GM12878 (cell line): Measurements from ENCODE around the gene TMEM266. TPM values are rescaled to one million over a fixed set of nuclear protein-coding genes. Genes with fewer than 3 reads are reported as not detected.

Experiments
- ATAC-seq: fragments of 200-7000 bp; cut with Tn5 transposase; 3 replicates; pipeline ENCODE4 v1.9.1; 2020; ENCODE audit warnings: mild to moderate bottlenecking, moderate library complexity
- BruUV-seq: library from RNA; stranded (reverse); fragments of 400-500 nt; replicated peaks from 2 replicates; lab custom pipeline; 2021; lab: Mats Ljungman, UMichigan
- CTCF ChIA-PET: fragments of 300-600 bp; sonication (Branson Sonifier 250); formaldehyde crosslinking; extraction: SDS; loops from one replicate; lab custom pipeline; 2021; ENCODE audit warnings: inconsistent platforms; lab: Yijun Ruan, JAX
- POLR2A ChIA-PET: fragments of 350-600 bp; formaldehyde crosslinking; extraction: SDS; loops from one replicate; lab custom pipeline; 2021; ENCODE audit warnings: inconsistent platforms; lab: Charles Lee
- RAD21 ChIA-PET: fragments of 300-600 bp; sonication (Branson Sonifier 250); formaldehyde crosslinking; loops from one replicate; lab custom pipeline; 2023; ENCODE audit warnings: antibody characterized with exemption; ENCODE audit not compliant: unreplicated experiment; lab: Charles Lee
- SMC1A ChIA-PET: fragments of 300-600 bp; sonication (Branson Sonifier 250); formaldehyde crosslinking; loops from one replicate; lab custom pipeline; 2023; ENCODE audit not compliant: unreplicated experiment, uncharacterized antibody; lab: Charles Lee
- DNase-seq: peaks from one replicate; pipeline ENCODE4 v3.0.0-alpha.2; 2011; ENCODE audit warnings: low read depth, low spot score
- FAIRE-seq: peaks from 3 replicates; lab custom pipeline; 2011; peaks lifted over from hg19 to GRCh38; lab: Jason Lieb, UNC
- H2AFZ ChIP-seq: 2 replicates; pipeline ENCODE4 v1.6.0; 2011; ENCODE audit warnings: low read depth, low read length, control low read depth; ENCODE audit not compliant: control insufficient read depth
- H3K27ac ChIP-seq: 2 replicates; pipeline ENCODE4 v1.5.1; 2011; ENCODE audit warnings: control low read depth; ENCODE audit not compliant: control insufficient read depth, insufficient read depth
- H3K27me3 ChIP-seq, 2 experiments: replicated peaks in 1 of 2; 2 replicates each; pipeline versions ENCODE4 v1.6.0 to v1.6.1; 2011; ENCODE audit warnings: low read length in 1 of 2; ENCODE audit not compliant: control insufficient read depth in 2 of 2, insufficient read depth in 2 of 2
- H3K36me3 ChIP-seq, 2 experiments: 2 replicates each; pipeline ENCODE4 v1.5.1; 2011; ENCODE audit warnings: low read length in 1 of 2; ENCODE audit not compliant: control insufficient read depth in 2 of 2, insufficient read depth in 2 of 2
- H3K4me1 ChIP-seq: 2 replicates; pipeline ENCODE4 v1.6.1; 2011; ENCODE audit warnings: mild to moderate bottlenecking, low read length, moderate library complexity, mixed read lengths; ENCODE audit not compliant: control insufficient read depth, insufficient read depth
- H3K4me2 ChIP-seq: 2 replicates; pipeline ENCODE4 v1.6.0; 2011; ENCODE audit warnings: control low read depth; ENCODE audit not compliant: control insufficient read depth, insufficient read depth
- H3K4me3 ChIP-seq: fragments of 200-600 bp; sonication (generic); 2 replicates; pipeline ENCODE4 v1.5.1; 2016
- H3K79me2 ChIP-seq: 2 replicates; pipeline ENCODE4 v1.6.0; 2011; ENCODE audit warnings: low read length; ENCODE audit not compliant: control insufficient read depth, insufficient read depth
- H3K9ac ChIP-seq: 2 replicates; pipeline ENCODE4 v1.8.0; 2011; ENCODE audit warnings: low read length, control low read depth, mixed read lengths; ENCODE audit not compliant: control insufficient read depth, insufficient read depth
- H3K9me3 ChIP-seq: replicated peaks from 3 replicates; pipeline ENCODE4 v1.5.1; 2011; ENCODE audit warnings: mild to moderate bottlenecking, low read length; ENCODE audit not compliant: control insufficient read depth, insufficient read depth
- H4K20me1 ChIP-seq: 2 replicates; pipeline ENCODE4 v1.6.0; 2011; ENCODE audit not compliant: control insufficient read depth, insufficient read depth
- CBFB ChIP-seq: IDR thresholded peaks from 2 replicates; pipeline ENCODE4 v1.6.1; 2016; ENCODE audit warnings: antibody characterized with exemption, low read depth
- CBX5 ChIP-seq: sonication (generic); IDR thresholded peaks from 2 replicates; pipeline ENCODE4 v1.6.1; 2016; ENCODE audit warnings: low read depth, moderate library complexity, mild to moderate bottlenecking, inconsistent platforms
- EGR1 ChIP-seq, 2 experiments: IDR thresholded peaks; 1 replicate in 1 of 2; 2 replicates in 1 of 2; pipeline ENCODE4 v1.6.1; 2011 to 2012; ENCODE audit warnings: low read depth in 2 of 2, low read length in 2 of 2, borderline replicate concordance in 1 of 2, mild to moderate bottlenecking in 1 of 2, moderate library complexity in 1 of 2
- FOS ChIP-seq: IDR thresholded peaks from 3 replicates; pipeline ENCODE4 v1.6.1; 2011; ENCODE audit warnings: borderline replicate concordance; ENCODE audit not compliant: insufficient read length; ENCODE audit errors: extremely low read depth
- IKZF1 ChIP-seq: fragments of 450-650 bp; conservative IDR thresholded peaks from 2 replicates; pipeline ENCODE4 v1.6.1; 2017; ENCODE audit warnings: antibody characterized with exemption, mild to moderate bottlenecking
- IRF4 ChIP-seq: IDR thresholded peaks from 2 replicates; pipeline ENCODE4 v1.6.1; 2011; ENCODE audit warnings: low read depth, low read length
- JUNB ChIP-seq: IDR thresholded peaks from 2 replicates; pipeline ENCODE4 v1.6.1; 2016; ENCODE audit warnings: antibody characterized with exemption, mild to moderate bottlenecking
- KDM1A ChIP-seq: fragments of 200-600 bp; sonication (generic); IDR thresholded peaks from 2 replicates; pipeline ENCODE4 v1.6.1; 2016; ENCODE audit warnings: borderline replicate concordance
- MTA2 ChIP-seq: fragments of 450-650 bp; IDR thresholded peaks from 2 replicates; pipeline ENCODE4 v1.6.1; 2016; ENCODE audit warnings: low read depth, mild to moderate bottlenecking, moderate library complexity
- NBN ChIP-seq: fragments of 450-650 bp; IDR thresholded peaks from 2 replicates; pipeline ENCODE4 v1.6.1; 2016
- NFXL1 ChIP-seq: fragments of 450-650 bp; IDR thresholded peaks from 2 replicates; pipeline ENCODE4 v1.6.1; 2017; ENCODE audit warnings: antibody characterized with exemption, mild to moderate bottlenecking, borderline replicate concordance
- PML ChIP-seq: IDR thresholded peaks from 2 replicates; pipeline ENCODE4 v1.6.1; 2012; ENCODE audit warnings: low read length, inconsistent platforms
- POU2F2 ChIP-seq: IDR thresholded peaks from 3 replicates; pipeline ENCODE4 v1.6.1; 2011; ENCODE audit warnings: low read depth, mild to moderate bottlenecking, low read length, borderline replicate concordance
- SMAD1 ChIP-seq: fragments of 450-650 bp; IDR thresholded peaks from 2 replicates; pipeline ENCODE4 v1.6.1; 2018; ENCODE audit warnings: mild to moderate bottlenecking, low read depth; ENCODE audit not compliant: partially characterized antibody
- SRF ChIP-seq, 2 experiments: IDR thresholded peaks; 2 replicates each; pipeline ENCODE4 v1.6.1; 2011; ENCODE audit warnings: low read depth in 2 of 2, low read length in 2 of 2, mild to moderate bottlenecking in 1 of 2, moderate library complexity in 1 of 2
- SUZ12 ChIP-seq: fragments of 200-600 bp; sonication (generic); IDR thresholded peaks from one replicate; pipeline ENCODE4 v1.6.1; 2018; ENCODE audit warnings: antibody characterized with exemption, mild to moderate bottlenecking; ENCODE audit not compliant: unreplicated experiment
- TBL1XR1 ChIP-seq: IDR thresholded peaks from 2 replicates; pipeline ENCODE4 v1.6.1; 2012; ENCODE audit warnings: low read depth, low read length, improper control_type of control experiment
- USF2 ChIP-seq: IDR thresholded peaks from 2 replicates; pipeline ENCODE4 v1.6.1; 2011; ENCODE audit warnings: low read depth, low read length, improper control_type of control experiment, borderline replicate concordance
- ZBED1 ChIP-seq: IDR thresholded peaks from 2 replicates; pipeline ENCODE4 v1.6.1; 2016; ENCODE audit warnings: borderline replicate concordance
- WGBS: methylation state at CpG from one replicate; pipeline ENCODE4 v1.1.6; 2016; ENCODE audit warnings: low lambda C conversion rate; ENCODE audit not compliant: insufficient replicate concordance, insufficient coverage; ENCODE audit errors: missing lambda C conversion rate; 5-methylcytosine and 5-hydroxymethylcytosine counted together
- in situ Hi-C: fragments of 300-500 bp; cut with MboI; formaldehyde crosslinking; loops from 9 replicates; pipeline ENCODE4 v1.14.3; 2018; ENCODE audit warnings: mixed read lengths
- intact Hi-C: fragments of 100-400 bp; cut with micrococcal nuclease; formaldehyde crosslinking; loops from one replicate; pipeline ENCODE4 v1.14.2; 2022; ENCODE audit not compliant: unreplicated experiment
- polyA plus RNA-seq, 11 experiments: library from polyadenylated mRNA; depleted of rRNA in 4 of 11; unstranded in 6 of 11; stranded (reverse) in 5 of 11; fragments of >200 nt; fragmentation: Nextera tagmentation in 4 of 11; fragmentation: Illumina TruSeq in 1 of 11; extraction: Ambion mirVana in 4 of 11; extraction: Trizol in 1 of 11; gene quantifications; 1 replicate in 1 of 11; 2 replicates in 10 of 11; pipeline versions ENCODE4 v1.2.1 to v1.2.3, GENCODE V29; 2011 to 2016; ENCODE audit warnings: inconsistent platforms in 2 of 11, missing spikeins in 2 of 11, low read depth in 1 of 11
- total RNA-seq, 4 experiments: library from RNA; depleted of rRNA in 3 of 4; stranded (reverse); fragments of >200 nt in 3 of 4; fragmentation: Illumina TruSeq in 1 of 4; extraction: Trizol in 1 of 4; gene quantifications; 2 replicates each; pipeline versions ENCODE4 v1.2.1 to v1.2.3, GENCODE V29; 2013 to 2021

TMEM266 gene
- total and polyA plus RNA-seq, 10 of the 15 experiments (the other 5 are each of a cell fraction or from before 2014, with no cell fraction given), result 0.11 to 0.70 (median 0.39) TPM

- ChIA-PET POLR2A (no interaction called here), CTCF (interaction anchor here (1.0 kb wide), 1 partner anchor 35 kb away, joined by 4 read pairs; no protein-coding TSS in a partner anchor), SMC1A (no interaction called here), RAD21 (no interaction called here)
- H3K27ac ChIP-seq, result no peak overlapping the region
- WGBS, result 76% methylated on average over 6 of the region's 7 CpGs
- no peak for DNase-seq
- no peaks in the 10 kb centered on the region for H3K79me2 ChIP-seq
- H3K4me3 ChIP-seq, result no peak overlapping the region
- peaks cover 0 to 4% of the 10 kb centered on the region in 2 experiments for H3K27me3 ChIP-seq
- no peak for ATAC-seq
- in situ Hi-C loops (loop anchor here (5.0 kb wide), 1 partner anchor 687 kb away; no protein-coding TSS in a partner anchor), intact Hi-C loops (no loop called here)
- H3K4me2 ChIP-seq, result no peak overlapping the region
- no peaks in the 10 kb centered on the region for H3K9me3 ChIP-seq
- H4K20me1 ChIP-seq, result no peaks in the 10 kb centered on the region; the same call in 1 of the 2 replicates
- no peak for TF ChIP-seq SUZ12
- no peak for TF ChIP-seq IRF4
- no peak for TF ChIP-seq TBL1XR1
- TF ChIP-seq CBFB, result no peak
- TF ChIP-seq KDM1A, result no peak
- no peak for TF ChIP-seq EGR1 (IDR thresholded peaks at IDR 0.05; ENCODE audit: borderline replicate concordance in 1 of 2, low read depth in 2 of 2, low read length in 2 of 2)
- TF ChIP-seq IKZF1, result no peak
- no peak overlapping the region for H2AFZ ChIP-seq
- no peak for FAIRE-seq
- no TSS peak for BruUV-seq
- H3K36me3 ChIP-seq, result no peaks in the 10 kb centered on the region
- peaks cover 12% of the 10 kb centered on the region for H3K4me1 ChIP-seq
- no peak overlapping the region for H3K9ac ChIP-seq
These were observed 120.5 kb downstream of the TMEM266 start for GRCh38 chr15:76180321-76180720.

GRCh38 chr15:76181705-76182107, 121.9 kb downstream of the TMEM266 start:
- in situ Hi-C loops (loop anchor here (5.0 kb wide), 1 partner anchor 686 kb away; no protein-coding TSS in a partner anchor), intact Hi-C loops (no loop called here)
- ATAC-seq, result peak; percentile 93
- H3K36me3 ChIP-seq, result no peaks in the 10 kb centered on the region
- no peaks in the 10 kb centered on the region for H3K9me3 ChIP-seq
- H3K27me3 ChIP-seq, result peaks cover 0 to 4% of the 10 kb centered on the region in 2 experiments
- H3K4me1 ChIP-seq, result peaks cover 12% of the 10 kb centered on the region
- WGBS, result 2% methylated on average over 9 of the region's 9 CpGs
- ChIA-PET CTCF (interaction anchor here (1.1 to 1.8 kb wide), 2 partner anchors 9 to 31 kb away, joined by 3 to 4 read pairs; no protein-coding TSS in a partner anchor), SMC1A (interaction anchor here (1.6 kb wide), 1 partner anchor 9 kb away, joined by 5 read pairs; no protein-coding TSS in a partner anchor), RAD21 (no interaction called here), POLR2A (no interaction called here)
- H3K4me3 ChIP-seq, result no peak overlapping the region
- no peaks in the 10 kb centered on the region for H3K79me2 ChIP-seq
- H4K20me1 ChIP-seq, result no peaks in the 10 kb centered on the region; the same call in 1 of the 2 replicates
- FAIRE-seq, result peak; percentile 100
- DNase-seq, result peak; percentile 78
- peak overlapping the region; percentile 59 for H3K27ac ChIP-seq
- H2AFZ ChIP-seq, result peak overlapping the region; percentile 3; the same call in 1 of the 2 replicates
- no TSS peak for BruUV-seq
- H3K4me2 ChIP-seq, result peak overlapping the region; percentile 80
- H3K9ac ChIP-seq, result peak overlapping the region; percentile 34; the same call in 1 of the 2 replicates
- 0 out of 2 replicates have a peak, but pooled peaks have one; percentile 28 for TF ChIP-seq NBN
- no peak for TF ChIP-seq FOS
- TF ChIP-seq USF2, result no peak
- TF ChIP-seq MTA2, result no peak
- TF ChIP-seq ZBED1, result peak; percentile 77; the same call in 1 of the 2 replicates
- no peak for TF ChIP-seq SMAD1
- 0 out of 4 replicates have a peak, but pooled peaks of 1 of the 2 experiments have one; percentile 27 for TF ChIP-seq SRF (IDR thresholded peaks at IDR 0.05; ENCODE audit: low read depth in 2 of 2, low read length in 2 of 2)
- TF ChIP-seq PML, result peak; percentile 23; the same call in 1 of the 2 replicates
- TF ChIP-seq IKZF1, result peak; percentile 54
- peak; percentile 75; the same call in 1 of the 3 replicates for TF ChIP-seq POU2F2
- no peak for TF ChIP-seq NFXL1
- peak; percentile 92 for TF ChIP-seq JUNB
- peak; percentile 85; the same call in 1 of the 2 replicates for TF ChIP-seq CBX5
